Cardiac fibroblast (primary cell): Measurements from ENCODE around the gene GRM1.

ENCODE experiments used
- DNase-seq, 2 donors: peaks; one replicate each; pipeline versions ENCODE4 v3.0.0 to v3.0.0-alpha.2; 2010; ENCODE audit warnings: low read depth in 2 of 2
- H3K4me3 ChIP-seq, 2 donors: replicated peaks in 1 of 2; 1 replicate in 1 of 2; 2 replicates in 1 of 2; pipeline ENCODE4 v1.5.1; 2011; ENCODE audit warnings: low read depth in 2 of 2, low read length in 2 of 2, mild to moderate bottlenecking in 2 of 2, moderate library complexity in 1 of 2
- TF ChIP-seq, protein P1 (sequence below): IDR thresholded peaks from one replicate; pipeline ENCODE4 v1.5.1; 2011; ENCODE audit warnings: low read depth, mild to moderate bottlenecking, low read length, inconsistent platforms

GRM1 gene

DNA sequence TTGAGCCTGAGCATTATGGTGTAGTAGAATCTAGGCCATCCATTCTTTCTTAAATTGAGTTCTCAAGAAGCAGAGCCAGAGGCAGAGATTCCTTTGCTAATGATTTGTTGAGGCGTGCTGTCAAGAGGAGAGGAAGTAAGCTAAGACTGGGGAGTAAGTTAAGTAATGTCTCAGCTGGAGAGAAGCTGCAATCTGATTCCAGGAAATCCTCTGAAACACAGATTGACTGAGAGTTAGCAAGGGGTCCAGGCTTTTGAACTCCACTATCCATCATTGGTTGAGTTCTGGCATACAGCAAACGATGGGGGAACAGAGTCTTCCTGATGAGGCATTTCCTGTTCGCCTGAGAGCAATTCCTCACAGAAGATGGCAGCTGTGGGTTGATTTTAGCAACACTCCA, 307.3 kb downstream of the GRM1 start:
- TF ChIP-seq, protein P1, sequence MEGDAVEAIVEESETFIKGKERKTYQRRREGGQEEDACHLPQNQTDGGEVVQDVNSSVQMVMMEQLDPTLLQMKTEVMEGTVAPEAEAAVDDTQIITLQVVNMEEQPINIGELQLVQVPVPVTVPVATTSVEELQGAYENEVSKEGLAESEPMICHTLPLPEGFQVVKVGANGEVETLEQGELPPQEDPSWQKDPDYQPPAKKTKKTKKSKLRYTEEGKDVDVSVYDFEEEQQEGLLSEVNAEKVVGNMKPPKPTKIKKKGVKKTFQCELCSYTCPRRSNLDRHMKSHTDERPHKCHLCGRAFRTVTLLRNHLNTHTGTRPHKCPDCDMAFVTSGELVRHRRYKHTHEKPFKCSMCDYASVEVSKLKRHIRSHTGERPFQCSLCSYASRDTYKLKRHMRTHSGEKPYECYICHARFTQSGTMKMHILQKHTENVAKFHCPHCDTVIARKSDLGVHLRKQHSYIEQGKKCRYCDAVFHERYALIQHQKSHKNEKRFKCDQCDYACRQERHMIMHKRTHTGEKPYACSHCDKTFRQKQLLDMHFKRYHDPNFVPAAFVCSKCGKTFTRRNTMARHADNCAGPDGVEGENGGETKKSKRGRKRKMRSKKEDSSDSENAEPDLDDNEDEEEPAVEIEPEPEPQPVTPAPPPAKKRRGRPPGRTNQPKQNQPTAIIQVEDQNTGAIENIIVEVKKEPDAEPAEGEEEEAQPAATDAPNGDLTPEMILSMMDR = no peak
- no peak overlapping the region for H3K4me3 ChIP-seq
- DNase-seq = peak; percentile 12 to 15

DNA sequence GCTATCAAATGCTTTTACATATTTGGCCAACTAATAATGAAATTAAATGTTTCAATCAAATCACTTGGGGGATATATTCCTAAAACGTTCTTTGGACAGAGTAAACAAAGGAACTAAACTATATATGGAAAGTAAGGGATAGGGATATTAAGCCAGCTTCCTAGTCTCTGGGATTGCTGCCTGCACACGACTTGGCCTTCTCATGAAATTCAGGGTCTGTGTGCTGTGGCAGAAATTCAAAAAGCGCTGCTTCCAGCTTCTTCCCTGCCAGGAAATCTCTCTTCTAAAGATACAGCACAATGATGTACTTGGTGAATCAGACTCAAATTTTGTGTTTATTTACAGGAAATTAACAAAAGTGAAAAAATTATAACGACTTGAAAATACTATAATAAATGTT, 308.5 kb downstream of the GRM1 start:
- TF ChIP-seq, protein P1 = no peak
- H3K4me3 ChIP-seq = no peak overlapping the region
- DNase-seq = peak in 1 of 2 donors; percentile 60

DNA sequence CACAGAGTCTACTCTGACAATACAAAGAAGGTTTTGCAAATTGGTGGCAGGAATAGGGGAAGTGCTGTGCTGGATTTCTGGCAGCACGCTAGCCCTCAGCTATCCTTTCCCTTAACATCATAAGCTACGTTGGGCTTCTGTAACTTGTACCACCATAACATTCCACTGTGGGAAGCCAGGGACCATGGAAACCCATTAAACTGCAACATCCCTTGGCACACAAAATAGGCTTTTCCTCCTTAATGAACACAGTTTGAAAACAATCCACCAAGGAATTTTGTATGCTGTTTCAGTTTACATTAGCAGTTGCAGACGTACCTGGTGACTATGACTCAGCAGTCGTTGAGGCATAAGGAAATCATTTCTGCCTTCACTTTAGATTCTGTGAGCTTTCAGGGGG, 310.9 kb downstream of the GRM1 start:
- H3K4me3 ChIP-seq = no peak overlapping the region
- TF ChIP-seq, protein P1 = no peak
- peak in 1 of 2 donors; percentile 24 for DNase-seq

DNA sequence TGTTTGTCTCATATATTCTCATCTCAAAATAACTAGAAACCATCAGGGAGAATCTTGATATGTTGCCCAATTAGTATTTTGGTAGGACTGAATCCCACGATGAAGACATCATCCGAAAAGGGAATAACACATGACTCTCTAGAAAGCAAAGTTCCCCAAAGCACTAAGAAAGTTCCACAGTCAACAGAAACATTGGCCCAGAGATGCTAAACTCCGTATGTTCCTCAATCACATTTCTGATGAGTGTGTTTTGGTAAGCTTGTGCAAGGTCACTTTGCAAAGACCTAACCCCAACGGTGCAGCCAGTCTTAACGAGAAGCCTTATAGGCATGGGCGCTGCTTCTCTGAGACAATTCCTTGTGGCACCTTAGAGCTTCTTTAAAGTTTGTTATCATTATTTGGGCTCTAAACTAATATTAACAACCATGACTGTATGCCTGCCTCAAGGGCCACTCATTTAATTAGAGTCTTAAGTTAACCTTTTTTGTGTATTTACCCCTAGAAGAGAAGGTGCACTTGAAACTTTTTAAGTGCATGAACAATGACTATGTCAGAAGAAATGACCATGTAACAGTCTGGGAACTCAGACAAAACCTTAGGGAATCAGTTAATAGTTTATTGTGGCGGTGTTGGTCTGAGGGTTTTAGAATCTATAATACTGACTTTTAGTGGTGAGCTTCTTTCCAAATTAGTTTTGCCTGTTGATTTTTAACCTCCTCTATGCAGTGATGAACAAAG, 312.8 kb downstream of the GRM1 start:
- TF ChIP-seq, protein P1 = no peak
- H3K4me3 ChIP-seq = no peak overlapping the region
- DNase-seq = no peak

DNA sequence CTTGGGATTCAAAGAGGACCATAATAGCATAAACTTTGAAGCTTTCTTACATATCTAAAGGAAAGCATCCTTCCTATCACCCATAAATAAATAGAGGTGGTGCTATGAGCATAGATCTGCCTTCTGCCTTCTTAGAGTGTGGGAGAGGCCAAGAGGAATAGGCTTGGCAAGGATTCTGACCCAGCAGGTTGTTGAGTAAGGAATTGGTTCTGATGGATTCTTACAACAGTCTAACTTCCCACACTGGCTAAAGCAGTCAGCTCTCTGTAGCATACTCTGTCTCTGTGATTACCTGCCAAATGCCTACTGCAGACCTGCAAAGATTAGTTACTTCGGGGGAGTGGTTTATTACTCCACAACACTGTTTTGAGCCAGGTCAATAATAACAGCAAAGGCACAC, 316.7 kb downstream of the GRM1 start:
- no peak overlapping the region for H3K4me3 ChIP-seq
- TF ChIP-seq, protein P1 = no peak
- DNase-seq = no peak

DNA sequence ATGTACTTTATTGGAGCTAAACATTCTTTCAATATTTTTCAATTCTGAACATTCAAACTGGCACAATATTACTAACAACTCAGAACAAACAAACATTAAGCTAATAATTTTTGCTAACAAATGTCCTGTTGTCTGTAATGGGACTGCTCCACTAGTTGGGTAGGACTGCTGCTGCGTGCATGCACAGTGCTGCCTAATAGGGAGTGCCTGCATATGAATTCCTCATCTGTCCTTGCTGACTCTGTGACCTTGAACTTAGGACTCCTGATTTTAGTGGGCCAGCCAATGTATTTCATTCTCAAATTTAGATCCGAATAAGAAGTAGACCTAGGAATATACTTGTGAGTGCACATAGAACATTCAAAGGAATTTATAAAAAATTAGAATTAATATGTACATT, 318.2 kb downstream of the GRM1 start:
- H3K4me3 ChIP-seq = no peak overlapping the region
- DNase-seq = no peak
- TF ChIP-seq, protein P1 = no peak

DNA sequence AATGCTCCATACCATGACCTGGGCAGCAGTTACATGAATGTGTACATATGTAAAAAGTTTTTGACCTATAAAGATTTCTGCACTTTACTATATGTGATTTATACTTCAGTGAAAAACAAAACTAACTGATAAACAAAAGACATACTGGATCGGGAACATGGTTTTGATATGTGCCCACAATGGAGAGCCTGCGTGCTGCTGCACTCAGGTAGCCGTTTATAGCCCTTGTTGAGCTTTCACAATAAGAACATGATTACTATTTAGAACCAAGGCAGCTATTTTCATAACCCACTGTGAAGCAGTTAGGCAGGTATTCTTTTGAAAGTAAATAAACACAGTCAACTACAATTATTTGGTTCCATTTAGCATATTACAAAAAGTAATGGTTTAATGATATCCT, 318.8 kb downstream of the GRM1 start:
- TF ChIP-seq, protein P1 = no peak
- no peak for DNase-seq
- H3K4me3 ChIP-seq = no peak overlapping the region
